ENCODE measurements around the gene GNGT1.

Gene GNGT1

DNA sequence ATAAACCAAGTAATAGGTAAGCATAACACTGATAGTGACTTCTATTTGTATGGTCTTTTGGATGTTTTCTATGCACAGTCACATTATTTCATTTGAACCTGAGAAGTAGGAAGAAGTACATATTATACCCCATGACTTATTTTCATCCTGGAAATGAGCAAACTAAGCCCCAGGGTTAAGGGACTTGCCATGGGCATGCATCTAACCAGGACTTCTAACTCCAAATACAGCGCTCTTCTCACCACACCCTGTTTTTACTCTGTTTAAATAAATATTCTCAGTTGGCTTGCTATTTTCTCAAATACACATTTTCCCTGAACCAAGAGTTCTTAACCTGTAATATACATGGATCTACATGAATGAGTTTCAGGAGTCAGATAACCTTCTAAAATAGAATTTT lies 31.5 kb downstream of the GNGT1 start:
- Mint-ChIP-seq H3K27me3 (no peaks in the 10 kb centered on the region), H3K27ac (no peak overlapping the region), H3K4me3 (no peak overlapping the region), H3K9me3 (no peaks in the 10 kb centered on the region), H3K4me1 (ENCODE audit: low read depth in 2 of 2) (no peaks in the 10 kb centered on the region), H3K36me3 (ENCODE audit: insufficient read depth) (no peaks in the 10 kb centered on the region)
- no peak for ATAC-seq (replicated peaks)
- no peak for DNase-seq

- no peak for ATAC-seq (replicated peaks)
- H3K4me1 Mint-ChIP-seq (ENCODE audit: low read depth in 2 of 2): no peaks in the 10 kb centered on the region
- H3K27ac Mint-ChIP-seq: no peak overlapping the region
- no peaks in the 10 kb centered on the region for H3K36me3 Mint-ChIP-seq (ENCODE audit: insufficient read depth)
- no peak overlapping the region for H3K4me3 Mint-ChIP-seq
- DNase-seq: no peak
- H3K27me3 Mint-ChIP-seq: no peaks in the 10 kb centered on the region
- no peaks in the 10 kb centered on the region for H3K9me3 Mint-ChIP-seq
Measured at GRCh38 chr7:93938293-93938692, 31.9 kb downstream of the GNGT1 start.

- Mint-ChIP-seq H3K27me3 (peaks cover 0 to 9% of the 10 kb centered on the region in 2 donors), H3K4me1 (ENCODE audit: low read depth in 2 of 2) (no peaks in the 10 kb centered on the region), H3K4me3 (no peak overlapping the region), H3K36me3 (ENCODE audit: insufficient read depth) (no peaks in the 10 kb centered on the region), H3K9me3 (no peaks in the 10 kb centered on the region), H3K27ac (no peak overlapping the region)
- no peak for DNase-seq
- ATAC-seq (replicated peaks): no peak
Measured at GRCh38 chr7:93941945-93942344, 35.6 kb downstream of the GNGT1 start.

GRCh38 chr7:93943816-93944540 lies 37.6 kb downstream of the GNGT1 start:
- Mint-ChIP-seq H3K9me3 (no peaks in the 10 kb centered on the region), H3K36me3 (ENCODE audit: insufficient read depth) (no peaks in the 10 kb centered on the region), H3K4me3 (no peak overlapping the region), H3K27ac (no peak overlapping the region), H3K4me1 (ENCODE audit: low read depth in 2 of 2) (no peaks in the 10 kb centered on the region), H3K27me3 (peaks cover 0 to 9% of the 10 kb centered on the region in 2 donors)
- DNase-seq (no peak), ATAC-seq (replicated peaks) (no peak)

- Mint-ChIP-seq H3K27me3 (peaks cover 0 to 9% of the 10 kb centered on the region in 2 donors), H3K4me1 (ENCODE audit: low read depth in 2 of 2) (no peaks in the 10 kb centered on the region), H3K4me3 (no peak overlapping the region), H3K27ac (no peak overlapping the region), H3K36me3 (ENCODE audit: insufficient read depth) (no peaks in the 10 kb centered on the region), H3K9me3 (no peaks in the 10 kb centered on the region)
- DNase-seq (no peak), ATAC-seq (replicated peaks) (no peak)
Measured at GRCh38 chr7:93944673-93945072, 38.3 kb downstream of the GNGT1 start.

DNA sequence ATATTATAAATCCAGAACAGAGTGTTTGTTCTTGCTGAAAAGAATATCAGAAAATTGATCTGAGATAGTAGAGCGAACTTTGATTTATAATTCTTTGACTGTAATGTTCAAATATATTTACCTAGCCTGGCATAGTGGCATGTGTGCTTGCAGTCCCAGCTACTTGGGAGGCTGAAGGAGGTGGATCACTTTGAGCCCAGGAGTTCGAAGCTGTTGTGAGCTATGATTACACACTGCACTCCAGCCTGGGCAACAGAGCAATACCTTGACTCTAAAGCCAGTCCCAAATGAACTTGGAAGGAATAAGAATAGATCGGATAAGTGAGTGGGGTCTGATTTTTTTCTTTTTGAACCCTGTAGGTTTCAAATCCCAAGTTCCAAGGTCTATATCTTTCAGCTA lies 38.7 kb downstream of the GNGT1 start:
- Mint-ChIP-seq H3K4me1 (ENCODE audit: low read depth in 2 of 2) (no peaks in the 10 kb centered on the region), H3K9me3 (no peaks in the 10 kb centered on the region), H3K27me3 (peaks cover 0 to 9% of the 10 kb centered on the region in 2 donors), H3K4me3 (no peak overlapping the region), H3K36me3 (ENCODE audit: insufficient read depth) (no peaks in the 10 kb centered on the region), H3K27ac (no peak overlapping the region)
- DNase-seq (no peak), ATAC-seq (replicated peaks) (no peak)

DNA sequence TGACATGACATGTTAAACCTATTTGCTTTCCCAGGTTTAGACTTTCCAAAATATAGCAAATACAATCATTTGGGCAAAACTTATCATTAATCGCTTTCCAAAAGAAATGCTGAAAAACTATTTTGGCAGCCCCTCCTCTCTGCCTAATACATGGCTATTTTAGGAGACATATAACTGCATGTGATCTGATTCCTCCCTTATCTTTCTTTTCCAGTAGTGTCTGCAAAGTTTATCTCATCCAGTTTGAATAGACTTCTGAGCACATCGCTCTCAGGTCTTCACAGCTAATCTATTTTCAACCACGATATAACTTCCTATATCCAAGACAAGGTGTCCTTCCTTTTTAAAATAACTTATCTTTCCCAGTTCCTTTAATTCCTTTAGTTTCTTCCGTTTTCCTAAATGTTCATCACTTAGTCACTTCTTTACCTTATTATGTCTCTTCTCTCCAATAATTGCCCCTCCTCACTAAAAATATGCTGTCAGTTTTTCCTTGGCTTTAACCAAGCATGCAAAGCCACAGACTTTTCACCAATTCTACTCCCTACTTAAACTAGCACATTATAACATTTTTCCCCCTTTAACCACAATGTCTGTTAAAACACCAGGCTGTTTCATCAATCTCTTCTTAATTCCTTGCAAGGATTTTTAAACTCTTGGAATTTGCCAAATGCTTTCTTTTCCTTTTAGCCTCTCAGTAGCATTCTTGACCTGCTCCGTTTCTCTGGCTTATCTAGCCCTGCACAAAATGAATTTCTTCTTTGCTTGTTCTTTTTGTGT lies 39.6 kb downstream of the GNGT1 start:
- Mint-ChIP-seq H3K9me3 (no peaks in the 10 kb centered on the region), H3K27me3 (peaks cover 0 to 9% of the 10 kb centered on the region in 2 donors), H3K36me3 (ENCODE audit: insufficient read depth) (no peaks in the 10 kb centered on the region), H3K4me3 (no peak overlapping the region), H3K4me1 (ENCODE audit: low read depth in 2 of 2) (no peaks in the 10 kb centered on the region), H3K27ac (no peak overlapping the region)
- ATAC-seq (replicated peaks): no peak
- DNase-seq: no peak

DNA sequence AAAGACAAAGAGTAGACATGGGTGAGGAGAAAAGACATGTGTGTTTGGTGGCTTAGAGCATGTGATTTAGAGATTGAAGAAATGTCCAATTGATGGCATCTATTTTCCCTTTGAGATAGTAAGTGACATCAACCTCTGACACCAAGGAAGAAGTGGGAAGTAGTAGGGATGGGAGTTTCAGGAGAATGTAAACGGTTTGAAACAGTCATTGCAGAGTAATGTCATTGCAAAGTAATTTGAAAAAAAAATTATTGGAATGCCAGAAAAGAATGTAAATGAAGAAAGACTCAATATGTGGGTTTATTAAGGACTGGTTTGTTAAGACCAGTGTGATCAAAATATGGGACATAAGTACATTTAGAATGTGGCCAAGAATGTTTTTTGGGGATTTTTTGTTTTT lies 41.7 kb downstream of the GNGT1 start:
- H3K4me3 Mint-ChIP-seq: no peak overlapping the region
- H3K36me3 Mint-ChIP-seq (ENCODE audit: insufficient read depth): no peaks in the 10 kb centered on the region
- no peaks in the 10 kb centered on the region for H3K9me3 Mint-ChIP-seq
- ATAC-seq (replicated peaks) (no peak), DNase-seq (no peak)
- no peaks in the 10 kb centered on the region for H3K4me1 Mint-ChIP-seq (ENCODE audit: low read depth in 2 of 2)
- H3K27ac Mint-ChIP-seq: no peak overlapping the region
- peaks cover 0 to 9% of the 10 kb centered on the region in 2 donors for H3K27me3 Mint-ChIP-seq

DNA sequence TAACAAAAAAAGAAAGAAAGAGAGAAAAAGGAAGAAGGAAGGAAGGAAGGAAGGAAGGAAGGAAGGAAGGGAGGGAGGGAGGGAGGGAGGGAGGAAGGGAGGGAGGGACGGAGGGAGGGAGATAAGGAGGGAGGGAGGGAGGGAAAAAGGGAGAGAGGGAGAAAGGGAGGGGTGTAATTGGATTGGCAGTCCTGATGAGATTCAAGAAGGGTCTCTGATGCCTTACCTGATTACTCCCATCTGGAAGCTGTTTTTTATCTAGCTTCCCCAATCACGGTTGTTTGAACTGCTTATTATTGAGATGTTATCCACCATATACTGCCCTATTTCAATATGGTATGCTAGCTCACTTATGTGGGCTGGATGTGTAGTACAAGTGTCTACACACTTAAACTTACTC lies 42.5 kb downstream of the GNGT1 start:
- Mint-ChIP-seq H3K27me3 (peaks cover 0 to 5% of the 10 kb centered on the region in 2 donors), H3K9me3 (no peaks in the 10 kb centered on the region), H3K4me3 (no peak overlapping the region), H3K36me3 (ENCODE audit: insufficient read depth) (no peaks in the 10 kb centered on the region), H3K27ac (no peak overlapping the region), H3K4me1 (ENCODE audit: low read depth in 2 of 2) (no peaks in the 10 kb centered on the region)
- ATAC-seq (replicated peaks) (no peak), DNase-seq (no peak)

GRCh38 chr7:93949423-93949822 lies 43.1 kb downstream of the GNGT1 start:
- ATAC-seq (replicated peaks): no peak
- no peak for DNase-seq
- H3K27me3 Mint-ChIP-seq: no peaks in the 10 kb centered on the region
- no peak overlapping the region for H3K4me3 Mint-ChIP-seq
- H3K9me3 Mint-ChIP-seq: no peaks in the 10 kb centered on the region
- H3K27ac Mint-ChIP-seq: no peak overlapping the region
- H3K4me1 Mint-ChIP-seq (ENCODE audit: low read depth in 2 of 2): no peaks in the 10 kb centered on the region
- no peaks in the 10 kb centered on the region for H3K36me3 Mint-ChIP-seq (ENCODE audit: insufficient read depth)

- no peaks in the 10 kb centered on the region for H3K9me3 Mint-ChIP-seq
- H3K4me1 Mint-ChIP-seq (ENCODE audit: low read depth in 2 of 2): no peaks in the 10 kb centered on the region
- H3K4me3 Mint-ChIP-seq: no peak overlapping the region
- H3K36me3 Mint-ChIP-seq (ENCODE audit: insufficient read depth): no peaks in the 10 kb centered on the region
- H3K27ac Mint-ChIP-seq: no peak overlapping the region
- ATAC-seq (replicated peaks) (no peak), DNase-seq (no peak)
- H3K27me3 Mint-ChIP-seq: no peaks in the 10 kb centered on the region
Measured at GRCh38 chr7:93955304-93955703, 48.9 kb downstream of the GNGT1 start.

- no peaks in the 10 kb centered on the region for H3K9me3 Mint-ChIP-seq
- no peaks in the 10 kb centered on the region for H3K27me3 Mint-ChIP-seq
- ATAC-seq (replicated peaks) (no peak), DNase-seq (no peak)
- no peaks in the 10 kb centered on the region for H3K4me1 Mint-ChIP-seq (ENCODE audit: low read depth in 2 of 2)
- no peak overlapping the region for H3K27ac Mint-ChIP-seq
- H3K36me3 Mint-ChIP-seq (ENCODE audit: insufficient read depth): no peaks in the 10 kb centered on the region
- H3K4me3 Mint-ChIP-seq: no peak overlapping the region
Measured at GRCh38 chr7:93957767-93958166, 51.4 kb downstream of the GNGT1 start.

GRCh38 chr7:93958216-93958615 lies 51.8 kb downstream of the GNGT1 start:
- Mint-ChIP-seq H3K4me3 (no peak overlapping the region), H3K36me3 (ENCODE audit: insufficient read depth) (no peaks in the 10 kb centered on the region), H3K9me3 (no peaks in the 10 kb centered on the region), H3K4me1 (ENCODE audit: low read depth in 2 of 2) (no peaks in the 10 kb centered on the region), H3K27ac (no peak overlapping the region), H3K27me3 (no peaks in the 10 kb centered on the region)
- ATAC-seq (replicated peaks) (no peak), DNase-seq (no peak)

GRCh38 chr7:93958651-93959050 lies 52.3 kb downstream of the GNGT1 start:
- H3K36me3 Mint-ChIP-seq (ENCODE audit: insufficient read depth): no peaks in the 10 kb centered on the region
- no peak overlapping the region for H3K4me3 Mint-ChIP-seq
- H3K4me1 Mint-ChIP-seq (ENCODE audit: low read depth in 2 of 2): no peaks in the 10 kb centered on the region
- no peaks in the 10 kb centered on the region for H3K9me3 Mint-ChIP-seq
- ATAC-seq (replicated peaks) (no peak), DNase-seq (no peak)
- H3K27ac Mint-ChIP-seq: no peak overlapping the region
- no peaks in the 10 kb centered on the region for H3K27me3 Mint-ChIP-seq
